ENCODE measurements around the gene BMP6. TPM values are rescaled to one million over a fixed set of nuclear protein-coding genes. Genes with fewer than 3 reads are reported as not detected.

BMP6 gene
- total and polyA plus RNA-seq, 9 donors, result 3.4 to 28.1 (median 8.3) TPM

DNA sequence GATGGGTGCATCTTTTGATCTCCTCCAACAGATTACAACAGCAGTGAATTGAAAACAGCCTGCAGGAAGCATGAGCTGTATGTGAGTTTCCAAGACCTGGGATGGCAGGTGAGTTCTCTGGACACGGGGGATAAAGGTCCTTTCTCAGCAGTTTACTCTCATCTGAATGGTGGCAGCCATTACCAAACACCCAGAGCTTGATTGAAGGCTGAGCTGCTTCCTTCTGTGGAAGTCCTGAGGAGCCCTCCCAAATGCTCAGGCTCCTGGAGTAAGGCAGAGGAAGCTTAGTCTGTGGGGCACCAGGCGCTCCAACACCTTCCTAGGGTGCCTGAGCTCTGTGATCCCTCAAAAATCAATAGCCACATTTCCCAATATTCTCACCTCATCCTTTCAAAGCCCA, 153.1 kb downstream of the BMP6 start:
- no peaks in the 10 kb centered on the region for H3K36me3 ChIP-seq
- no peaks in the 10 kb centered on the region for H3K27me3 ChIP-seq
- H3K4me1 ChIP-seq (ENCODE audit: insufficient read depth), result no peaks in the 10 kb centered on the region
- 86 to 97% (median 92%) methylated on average over 2 of the region's 2 CpGs for whole genome bisulfite sequencing, 3 donors
- no peak overlapping the region for H3K4me3 ChIP-seq
- TF ChIP-seq EP300 (IDR thresholded peaks at IDR 0.05) (no peak), POLR2A (IDR thresholded peaks at IDR 0.05) (no peak)
- TF ChIP-seq, protein P1, sequence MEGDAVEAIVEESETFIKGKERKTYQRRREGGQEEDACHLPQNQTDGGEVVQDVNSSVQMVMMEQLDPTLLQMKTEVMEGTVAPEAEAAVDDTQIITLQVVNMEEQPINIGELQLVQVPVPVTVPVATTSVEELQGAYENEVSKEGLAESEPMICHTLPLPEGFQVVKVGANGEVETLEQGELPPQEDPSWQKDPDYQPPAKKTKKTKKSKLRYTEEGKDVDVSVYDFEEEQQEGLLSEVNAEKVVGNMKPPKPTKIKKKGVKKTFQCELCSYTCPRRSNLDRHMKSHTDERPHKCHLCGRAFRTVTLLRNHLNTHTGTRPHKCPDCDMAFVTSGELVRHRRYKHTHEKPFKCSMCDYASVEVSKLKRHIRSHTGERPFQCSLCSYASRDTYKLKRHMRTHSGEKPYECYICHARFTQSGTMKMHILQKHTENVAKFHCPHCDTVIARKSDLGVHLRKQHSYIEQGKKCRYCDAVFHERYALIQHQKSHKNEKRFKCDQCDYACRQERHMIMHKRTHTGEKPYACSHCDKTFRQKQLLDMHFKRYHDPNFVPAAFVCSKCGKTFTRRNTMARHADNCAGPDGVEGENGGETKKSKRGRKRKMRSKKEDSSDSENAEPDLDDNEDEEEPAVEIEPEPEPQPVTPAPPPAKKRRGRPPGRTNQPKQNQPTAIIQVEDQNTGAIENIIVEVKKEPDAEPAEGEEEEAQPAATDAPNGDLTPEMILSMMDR (IDR thresholded peaks at IDR 0.05), result no peak
- H3K27ac ChIP-seq, result no peak overlapping the region
- intact Hi-C loops (cut with DNase I), result no loop called here
- DNase-seq, result no peak
- no peaks in the 10 kb centered on the region for H3K9me3 ChIP-seq

GRCh38 chr6:7879579-7879978, 153.7 kb downstream of the BMP6 start:
- H3K4me3 ChIP-seq, result no peak overlapping the region
- no peaks in the 10 kb centered on the region for H3K9me3 ChIP-seq
- no peaks in the 10 kb centered on the region for H3K27me3 ChIP-seq
- no peaks in the 10 kb centered on the region for H3K36me3 ChIP-seq
- H3K4me1 ChIP-seq (ENCODE audit: insufficient read depth), result no peaks in the 10 kb centered on the region
- no peak overlapping the region for H3K27ac ChIP-seq
- DNase-seq, result no peak
- 88 to 99% (median 94%) methylated on average over 6 of the region's 6 CpGs for WGBS, 3 donors
- TF ChIP-seq, protein P1 (IDR thresholded peaks at IDR 0.05), result no peak
- TF ChIP-seq POLR2A (IDR thresholded peaks at IDR 0.05) (no peak), EP300 (IDR thresholded peaks at IDR 0.05) (no peak)
- intact Hi-C loops (cut with DNase I), result no loop called here

DNA sequence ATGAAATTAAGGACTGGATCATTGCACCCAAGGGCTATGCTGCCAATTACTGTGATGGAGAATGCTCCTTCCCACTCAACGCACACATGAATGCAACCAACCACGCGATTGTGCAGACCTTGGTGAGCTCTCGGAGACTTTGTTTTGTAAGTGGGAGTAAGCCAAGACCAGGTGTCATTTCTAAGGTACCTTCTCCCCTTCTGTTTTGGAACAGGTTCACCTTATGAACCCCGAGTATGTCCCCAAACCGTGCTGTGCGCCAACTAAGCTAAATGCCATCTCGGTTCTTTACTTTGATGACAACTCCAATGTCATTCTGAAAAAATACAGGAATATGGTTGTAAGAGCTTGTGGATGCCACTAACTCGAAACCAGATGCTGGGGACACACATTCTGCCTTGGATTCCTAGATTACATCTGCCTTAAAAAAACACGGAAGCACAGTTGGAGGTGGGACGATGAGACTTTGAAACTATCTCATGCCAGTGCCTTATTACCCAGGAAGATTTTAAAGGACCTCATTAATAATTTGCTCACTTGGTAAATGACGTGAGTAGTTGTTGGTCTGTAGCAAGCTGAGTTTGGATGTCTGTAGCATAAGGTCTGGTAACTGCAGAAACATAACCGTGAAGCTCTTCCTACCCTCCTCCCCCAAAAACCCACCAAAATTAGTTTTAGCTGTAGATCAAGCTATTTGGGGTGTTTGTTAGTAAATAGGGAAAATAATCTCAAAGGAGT, 154.2 kb downstream of the BMP6 start:
- intact Hi-C loops (cut with DNase I), result no loop called here
- peaks cover under 1% of the 10 kb centered on the region for H3K36me3 ChIP-seq
- H3K9me3 ChIP-seq, result no peaks in the 10 kb centered on the region
- no peak overlapping the region for H3K27ac ChIP-seq
- no peak for DNase-seq
- H3K4me3 ChIP-seq, result no peak overlapping the region
- WGBS, 3 donors, result 76 to 81% (median 78%) methylated on average over 13 of the region's 13 CpGs
- no peaks in the 10 kb centered on the region for H3K27me3 ChIP-seq
- H3K4me1 ChIP-seq (ENCODE audit: insufficient read depth), result no peaks in the 10 kb centered on the region
- TF ChIP-seq POLR2A (IDR thresholded peaks at IDR 0.05), result no peak
- no peak for TF ChIP-seq EP300 (IDR thresholded peaks at IDR 0.05)
- TF ChIP-seq, protein P1 (IDR thresholded peaks at IDR 0.05), result no peak

GRCh38 chr6:7880718-7881107, 154.8 kb downstream of the BMP6 start:
- TF ChIP-seq POLR2A (IDR thresholded peaks at IDR 0.05) (no peak), EP300 (IDR thresholded peaks at IDR 0.05) (no peak)
- TF ChIP-seq, protein P1 (IDR thresholded peaks at IDR 0.05), result no peak

More at GRCh38 chr6:7880718-7881107, 154.8 kb downstream of the BMP6 start:
- Histone ChIP-seq H3K4me1 (ENCODE audit: insufficient read depth) (no peaks in the 10 kb centered on the region), H3K27me3 (no peaks in the 10 kb centered on the region), H3K4me3 (no peak overlapping the region), H3K36me3 (peaks cover 2% of the 10 kb centered on the region), H3K9me3 (no peaks in the 10 kb centered on the region), H3K27ac (no peak overlapping the region)
- 81 to 86% (median 84%) methylated on average over 9 of the region's 9 CpGs for WGBS, 3 donors
- DNase-seq, result no peak
- intact Hi-C loops (cut with DNase I), result no loop called here

Measured in ovary (tissue), 9 donors.